HCT116 (cell line): Measurements from ENCODE around the gene DNAJC18. TPM values are rescaled to one million over a fixed set of nuclear protein-coding genes. Genes with fewer than 3 reads are reported as not detected.

Experiments
- ATAC-seq: fragments of 200-7000 bp; cut with Tn5 transposase; 2 replicates; pipeline ENCODE4 v1.9.1; 2020; ENCODE audit warnings: mild to moderate bottlenecking, moderate library complexity
- BruUV-seq: library from RNA; stranded (reverse); fragments of 400-500 nt; replicated peaks from 2 replicates; lab custom pipeline; 2021; lab: Mats Ljungman, UMichigan
- CTCF ChIA-PET: fragments of 300-600 bp; sonication (Branson Sonifier 250); formaldehyde crosslinking; loops from one replicate; lab custom pipeline; 2021; ENCODE audit warnings: antibody characterized with exemption; lab: Charles Lee
- POLR2A ChIA-PET: fragments of 300-600, 350-600 bp; sonication (Branson Sonifier 250); formaldehyde crosslinking; loops from one replicate; lab custom pipeline; 2021; ENCODE audit warnings: antibody characterized with exemption; lab: Charles Lee
- RAD21 ChIA-PET, 2 experiments: fragments of 300-600 bp; sonication (Branson Sonifier 250); formaldehyde crosslinking; loops; one replicate each; lab custom pipeline; 2023; ENCODE audit warnings: low total read pairs in 2 of 2; ENCODE audit not compliant: uncharacterized antibody in 2 of 2, unreplicated experiment in 2 of 2, low non-redundant PET in 1 of 2; lab: Charles Lee
- DNase-seq: peaks from one replicate; pipeline ENCODE4 v3.0.0-alpha.2; 2010; ENCODE audit warnings: low read depth, low spot score
- H2AFZ ChIP-seq: fragments of 200-600 bp; shearing (Covaris generic), sonication (generic); 2 replicates; pipeline ENCODE4 v1.6.1; 2017; ENCODE audit warnings: low read depth, mixed run types, mixed read lengths, antibody characterized with exemption, low read length; ENCODE audit not compliant: poor library complexity, severe bottlenecking
- H3K27ac ChIP-seq: 2 replicates; pipeline ENCODE4 v1.5.1; 2012; ENCODE audit warnings: low read depth, low read length
- H3K27me3 ChIP-seq: fragments of 200-600 bp; sonication (generic); 2 replicates; pipeline ENCODE4 v1.6.1; 2016; ENCODE audit warnings: mixed run types, low read length, mixed read lengths; ENCODE audit not compliant: insufficient read depth
- H3K36me3 ChIP-seq, 2 experiments: fragments of 200-500 bp in 1 of 2; fragments of 200-600 bp in 1 of 2; sonication (Bioruptor generic) in 1 of 2; sonication (generic) in 1 of 2; 2 replicates each; pipeline versions ENCODE4 v1.5.1 to v1.6.1; 2014 to 2016; ENCODE audit warnings: low read length in 2 of 2, inconsistent platforms in 1 of 2, mixed read lengths in 1 of 2, mixed run types in 1 of 2; ENCODE audit not compliant: insufficient read depth in 2 of 2, control insufficient read depth in 1 of 2
- H3K4me1 ChIP-seq, 2 experiments: fragments of 200-600 bp in 1 of 2; sonication (generic) in 1 of 2; 2 replicates each; pipeline versions ENCODE4 v1.5.1 to v1.6.1; 2012 to 2017; ENCODE audit warnings: low read length in 2 of 2, inconsistent platforms in 1 of 2, mild to moderate bottlenecking in 1 of 2, mixed read lengths in 1 of 2, mixed run types in 1 of 2, moderate library complexity in 1 of 2; ENCODE audit not compliant: insufficient read depth in 2 of 2, control insufficient read depth in 1 of 2
- H3K4me2 ChIP-seq: fragments of 200-600 bp; sonication (generic); 2 replicates; pipeline ENCODE4 v1.6.1; 2017; ENCODE audit warnings: mixed run types, low read length, mixed read lengths
- H3K4me3 ChIP-seq, 2 experiments: fragments of 200-600 bp in 1 of 2; sonication (generic) in 1 of 2; replicated peaks in 1 of 2; 2 replicates each; pipeline ENCODE4 v1.5.1; 2011 to 2016; ENCODE audit warnings: low read length in 2 of 2, control low read depth in 1 of 2, low read depth in 1 of 2, mild to moderate bottlenecking in 1 of 2, mixed read lengths in 1 of 2, mixed run types in 1 of 2
- H3K79me2 ChIP-seq: fragments of 200-600 bp; sonication (generic); 2 replicates; pipeline ENCODE4 v1.6.1; 2017; ENCODE audit warnings: mild to moderate bottlenecking, mixed run types, low read length, moderate library complexity, mixed read lengths; ENCODE audit not compliant: insufficient read depth
- H3K9ac ChIP-seq: fragments of 200-600 bp; sonication (generic); 2 replicates; pipeline ENCODE4 v1.6.1; 2016; ENCODE audit warnings: low read length, mixed read lengths
- H3K9me2 ChIP-seq: fragments of 200-600 bp; sonication (generic), shearing (Covaris generic); 2 replicates; pipeline ENCODE4 v1.6.1; 2017; ENCODE audit warnings: mixed run types, mild to moderate bottlenecking, moderate library complexity; ENCODE audit not compliant: insufficient read depth
- H3K9me3 ChIP-seq, 2 experiments: fragments of 200-500 bp in 1 of 2; fragments of 200-600 bp in 1 of 2; sonication (Bioruptor generic) in 1 of 2; sonication (generic) in 1 of 2; 2 replicates each; pipeline ENCODE4 v1.6.1; 2014 to 2017; ENCODE audit warnings: low read length in 2 of 2, mixed read lengths in 2 of 2, inconsistent platforms in 1 of 2, low read depth in 1 of 2, mild to moderate bottlenecking in 1 of 2, mixed run types in 1 of 2, moderate library complexity in 1 of 2; ENCODE audit not compliant: control insufficient read depth in 1 of 2, insufficient read depth in 1 of 2
- H4K20me1 ChIP-seq: fragments of 200-600 bp; sonication (generic), shearing (Covaris generic); 2 replicates; pipeline ENCODE4 v1.6.1; 2017; ENCODE audit warnings: mixed run types, mild to moderate bottlenecking, moderate library complexity; ENCODE audit not compliant: insufficient read depth
- ATF3 ChIP-seq: IDR thresholded peaks from 2 replicates; pipeline ENCODE4 v1.6.1; 2012
- CBX3 ChIP-seq: IDR thresholded peaks from 2 replicates; pipeline ENCODE4 v1.6.1; 2012; ENCODE audit warnings: low read depth
- CEBPB ChIP-seq: IDR thresholded peaks from 2 replicates; pipeline ENCODE4 v1.6.1; 2012; ENCODE audit warnings: low read depth
- CTCF ChIP-seq, 3 experiments: fragments of 200-600 bp in 1 of 3; sonication (generic) in 1 of 3; IDR thresholded peaks in 2 of 3; conservative IDR thresholded peaks in 1 of 3; 2 replicates each; pipeline ENCODE4 v1.5.1; 2012 to 2017; ENCODE audit warnings: low read depth in 2 of 3, low read length in 2 of 3, antibody characterized with exemption in 1 of 3, borderline replicate concordance in 1 of 3, control low read depth in 1 of 3, mild to moderate bottlenecking in 1 of 3, mixed read lengths in 1 of 3, mixed run types in 1 of 3, moderate library complexity in 1 of 3; ENCODE audit not compliant: insufficient read depth in 1 of 3
- EZH2phosphoT487 ChIP-seq: fragments of 200-600 bp; IDR thresholded peaks from 2 replicates; pipeline ENCODE4 v1.6.1; 2018; ENCODE audit warnings: antibody characterized with exemption, borderline replicate concordance
- FOSL1 ChIP-seq: IDR thresholded peaks from 2 replicates; pipeline ENCODE4 v1.6.1; 2012; ENCODE audit warnings: low read depth
- POLR2AphosphoS5 ChIP-seq: IDR thresholded peaks from 2 replicates; pipeline ENCODE4 v1.6.1; 2011; ENCODE audit warnings: mild to moderate bottlenecking, low read depth, low read length, moderate library complexity
- RAD21 ChIP-seq: IDR thresholded peaks from 2 replicates; pipeline ENCODE4 v1.6.1; 2012; ENCODE audit warnings: low read depth, mild to moderate bottlenecking
- REST ChIP-seq: IDR thresholded peaks from 2 replicates; pipeline ENCODE4 v1.6.1; 2012; ENCODE audit warnings: low read depth
- SRF ChIP-seq: IDR thresholded peaks from 2 replicates; pipeline ENCODE4 v1.6.1; 2012; ENCODE audit warnings: low read depth
- YY1 ChIP-seq: IDR thresholded peaks from 2 replicates; pipeline ENCODE4 v1.6.1; 2011; ENCODE audit warnings: low read length, low read depth, moderate library complexity, mild to moderate bottlenecking; ENCODE audit not compliant: insufficient replicate concordance; ENCODE audit errors: extremely low read depth
- intact Hi-C: fragments of 100-400 bp; cut with micrococcal nuclease; formaldehyde crosslinking; loops from 2 replicates; pipeline ENCODE4 v1.10.0; 2022
- total RNA-seq: library from RNA; stranded (reverse); gene quantifications from one replicate; pipeline ENCODE4 v1.2.1, GENCODE V29; 2021; ENCODE audit not compliant: unreplicated experiment

The DNAJC18 gene
- total RNA-seq, 1 experiment from 2014 or later, result 5.7 TPM

GRCh38 chr5:139457241-139457640 is 17.9 kb upstream of the DNAJC18 start:
- no peaks in the 10 kb centered on the region for H3K36me3 ChIP-seq
- ATAC-seq, result no peak
- no peaks in the 10 kb centered on the region for H4K20me1 ChIP-seq
- H3K79me2 ChIP-seq, result no peaks in the 10 kb centered on the region
- H3K9ac ChIP-seq, result no peak overlapping the region
- H3K27ac ChIP-seq, result no peak overlapping the region
- no peaks in the 10 kb centered on the region for H3K9me3 ChIP-seq
- intact Hi-C loops, result no loop called here
- H2AFZ ChIP-seq, result no peak overlapping the region
- CTCF ChIA-PET, result no interaction called here
- no TSS peak for BruUV-seq
- POLR2A ChIA-PET, result no interaction called here
- H3K9me2 ChIP-seq, result no peaks in the 10 kb centered on the region
- H3K27me3 ChIP-seq, result no peaks in the 10 kb centered on the region
- no peak for TF ChIP-seq YY1
- no peak for TF ChIP-seq SRF
- no peak for TF ChIP-seq CEBPB
- no peak for TF ChIP-seq FOSL1
- TF ChIP-seq CBX3, result no peak
- H3K4me1 ChIP-seq, result peaks cover 0 to 7% of the 10 kb centered on the region in 2 experiments; a peak in 1 of 4 replicates
- RAD21 ChIA-PET, result no interaction called here
- H3K4me2 ChIP-seq, result no peak overlapping the region
- H3K4me3 ChIP-seq, result no peak overlapping the region
- no peak for DNase-seq

GRCh38 chr5:139456776-139457175 is 17.5 kb upstream of the DNAJC18 start:
- no peak for DNase-seq
- ChIA-PET RAD21 (no interaction called here), CTCF (no interaction called here), POLR2A (no interaction called here)
- no peak overlapping the region for H2AFZ ChIP-seq
- no peak for ATAC-seq
- H3K9me3 ChIP-seq, result no peaks in the 10 kb centered on the region
- H4K20me1 ChIP-seq, result no peaks in the 10 kb centered on the region
- no peak overlapping the region for H3K9ac ChIP-seq
- no peak overlapping the region for H3K4me3 ChIP-seq
- H3K79me2 ChIP-seq, result no peaks in the 10 kb centered on the region
- H3K4me1 ChIP-seq, result peaks cover 0 to 7% of the 10 kb centered on the region in 2 experiments; a peak in 1 of 4 replicates
- no peak overlapping the region for H3K4me2 ChIP-seq
- no peaks in the 10 kb centered on the region for H3K27me3 ChIP-seq
- no peaks in the 10 kb centered on the region for H3K36me3 ChIP-seq
- no TSS peak for BruUV-seq
- H3K27ac ChIP-seq, result no peak overlapping the region
- intact Hi-C loops, result no loop called here
- no peaks in the 10 kb centered on the region for H3K9me2 ChIP-seq
- no peak for TF ChIP-seq ATF3
- no peak for TF ChIP-seq CBX3
- no peak for TF ChIP-seq EZH2phosphoT487
- no peak for TF ChIP-seq SRF
- no peak for TF ChIP-seq YY1
- TF ChIP-seq RAD21, result no peak
- TF ChIP-seq REST, result no peak
- no peak for TF ChIP-seq CEBPB
- no peak for TF ChIP-seq CTCF (IDR thresholded peaks at IDR 0.05 in 2 of 3, conservative IDR thresholded peaks at IDR 0.05 in 1 of 3; ENCODE audit: borderline replicate concordance in 1 of 3, insufficient read depth in 1 of 3, low read depth in 2 of 3, low read length in 2 of 3)
- TF ChIP-seq POLR2AphosphoS5, result no peak
